DMS 273 (cell line): ENCODE measurements around the gene UCHL5.

ENCODE experiments used
- DNase-seq: peaks from one replicate; lab custom pipeline; 2025; ENCODE audit not compliant: unreplicated experiment; lab: John Stamatoyannopoulos, UW

UCHL5 gene

GRCh38 chr1:193059282-193060114, at the start of gene UCHL5, which contains the start of gene RO60:
UCHL5 (minus strand) TSS chr1:193059360; CDS start chr1:193059260, 100 bp downstream.
RO60 (plus strand) TSS chr1:193059612; CDS start chr1:193069055, 9,443 bp downstream.
- peak; percentile 99 for DNase-seq

GRCh38 chr1:193108471-193108870, 49.3 kb upstream of the UCHL5 start:
- DNase-seq = no peak

DNA sequence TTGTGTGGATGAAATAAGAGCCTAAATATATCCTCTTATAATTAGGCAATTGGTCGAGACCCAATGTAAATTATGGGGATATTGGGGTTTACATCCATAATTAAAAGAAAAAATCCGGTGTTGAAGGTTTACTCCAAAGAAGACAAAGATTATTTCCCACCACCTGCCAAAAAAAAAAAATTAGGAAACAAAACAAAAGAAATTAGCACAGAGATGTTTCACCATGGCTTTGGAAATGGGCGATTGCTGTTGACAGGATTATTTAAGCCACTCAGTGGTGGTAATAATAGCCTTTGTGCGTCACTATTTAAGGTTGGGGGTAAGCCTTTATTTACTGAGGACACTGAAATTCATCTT, 46.6 kb upstream of the UCHL5 start:
- DNase-seq = no peak

- DNase-seq = peak; percentile 95
Observed at GRCh38 chr1:193104907-193105820, 46.0 kb upstream of the UCHL5 start, which contains the start of gene GLRX2. GLRX2 (minus strand) TSS chr1:193105414; CDS start chr1:193105382, 32 bp downstream.

DNA sequence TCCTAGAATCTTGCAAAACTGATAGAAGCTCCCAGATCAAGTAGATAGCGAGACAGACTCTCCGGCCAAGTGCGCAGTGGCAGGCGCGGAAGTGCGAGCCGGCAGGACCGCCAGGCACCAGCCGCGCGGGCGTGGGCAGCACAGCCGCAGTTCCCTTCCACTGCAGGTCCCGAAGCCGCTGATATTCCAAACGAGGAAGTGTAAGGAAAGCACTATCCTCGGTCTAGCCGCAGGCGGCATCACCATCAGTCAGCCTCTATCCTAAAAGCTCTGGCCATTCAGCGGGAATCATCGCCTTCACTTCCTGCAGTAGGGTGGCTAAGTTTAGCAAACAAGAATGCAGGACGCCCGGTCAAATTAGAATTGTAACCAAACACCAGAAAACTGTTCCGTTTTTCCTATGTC, 45.3 kb upstream of the UCHL5 start:
- DNase-seq = peak; percentile 70

DNA sequence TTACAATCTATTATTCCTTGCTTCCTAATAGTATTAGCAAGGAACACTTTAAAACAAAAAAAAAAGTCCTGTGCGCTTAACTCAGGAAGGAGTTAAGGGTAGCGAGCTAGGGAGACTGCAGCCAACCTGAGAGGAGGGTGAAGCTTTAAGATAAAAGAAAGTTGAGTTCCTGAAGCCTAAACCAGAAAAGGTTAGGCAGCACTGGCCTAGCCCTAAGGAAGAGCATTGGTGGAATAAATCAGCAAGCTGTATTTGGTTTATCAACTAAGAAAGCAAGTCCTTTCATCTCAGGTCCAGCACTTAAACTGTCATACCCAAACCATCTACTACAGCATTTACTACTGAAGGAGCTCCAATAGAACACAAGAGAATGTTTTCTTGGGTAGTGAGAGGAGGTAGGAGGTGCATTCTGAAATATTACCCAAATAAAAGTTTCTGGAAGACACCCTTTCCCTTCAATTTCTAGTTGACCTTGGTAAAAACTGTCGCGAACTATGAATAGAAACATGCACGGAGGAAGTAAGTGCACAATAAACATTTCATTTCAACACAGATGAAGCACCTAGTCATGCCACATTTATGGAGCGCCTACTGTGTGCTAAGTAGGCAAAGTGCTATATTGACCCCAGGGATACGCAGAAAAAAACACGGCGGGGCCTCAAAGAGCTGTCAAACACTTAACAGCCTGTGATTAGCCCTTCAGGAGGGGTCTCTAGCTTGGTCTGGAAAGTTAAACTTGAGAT, 44.8 kb upstream of the UCHL5 start:
- no peak for DNase-seq

GRCh38 chr1:193102662-193103061, 43.5 kb upstream of the UCHL5 start:
- no peak for DNase-seq

DNA sequence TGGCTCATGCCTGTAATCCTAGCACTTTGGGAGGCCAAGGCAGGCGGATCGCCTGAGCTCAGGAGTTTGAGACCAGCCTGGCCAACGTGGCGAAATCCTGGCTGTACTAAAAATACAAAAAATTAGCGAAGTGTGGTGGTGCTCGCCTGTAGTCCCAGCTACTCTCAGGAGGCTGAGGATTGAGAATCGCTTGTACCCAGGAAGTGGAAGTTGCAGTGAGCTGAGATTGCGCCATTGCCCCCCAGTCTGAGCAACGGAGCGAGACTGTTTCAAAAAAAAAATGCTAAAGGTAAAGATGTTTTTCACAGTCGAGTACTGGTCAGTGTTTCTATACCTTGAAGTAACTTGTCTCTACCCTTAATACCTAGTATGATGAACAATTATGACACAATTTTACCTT, 35.0 kb upstream of the UCHL5 start:
- DNase-seq = no peak

GRCh38 chr1:193090865-193091264, 31.7 kb upstream of the UCHL5 start:
- no peak for DNase-seq

- no peak for DNase-seq
Observed at GRCh38 chr1:193087893-193088292, 28.7 kb upstream of the UCHL5 start.

DNA sequence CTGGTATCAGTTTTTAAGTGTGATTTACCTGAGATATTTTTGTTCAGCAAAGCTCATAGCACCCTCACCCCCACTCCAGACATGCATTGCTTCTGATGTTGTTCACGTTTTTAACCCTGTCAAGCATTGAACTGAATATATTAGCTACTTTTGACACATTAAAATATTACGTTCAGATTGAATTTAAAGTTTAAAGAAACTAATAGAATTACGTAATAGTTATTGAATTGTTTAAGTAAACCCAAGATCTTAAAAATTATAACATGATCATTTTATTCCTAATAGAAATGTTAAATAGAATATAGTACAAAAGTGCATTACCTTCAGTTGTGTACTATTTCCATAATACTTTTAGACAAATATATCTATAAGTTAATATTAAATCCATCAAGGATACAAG, 27.2 kb upstream of the UCHL5 start:
- no peak for DNase-seq

DNA sequence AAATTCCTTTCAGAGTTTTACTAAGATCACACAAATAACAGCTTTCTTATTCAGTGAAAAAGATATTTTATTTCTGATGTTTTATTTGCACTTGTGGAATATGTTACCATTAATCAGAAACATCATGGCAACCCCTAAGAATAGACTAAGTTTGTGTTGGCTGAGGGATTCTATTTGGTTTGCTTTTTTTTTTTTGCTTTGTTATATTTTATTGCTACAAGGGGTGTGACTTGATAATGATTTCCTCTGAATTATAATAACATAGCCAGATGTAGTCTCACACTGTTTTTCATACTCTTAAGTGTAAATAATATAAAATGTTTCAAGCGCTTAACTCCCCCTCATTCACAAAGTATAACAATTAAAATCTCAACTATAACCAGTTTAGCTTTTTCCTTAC, 26.1 kb upstream of the UCHL5 start:
- DNase-seq = no peak

GRCh38 chr1:193083365-193084088, 24.4 kb upstream of the UCHL5 start:
- DNase-seq = no peak

GRCh38 chr1:193079187-193079586, 20.0 kb upstream of the UCHL5 start:
- no peak for DNase-seq

DNA sequence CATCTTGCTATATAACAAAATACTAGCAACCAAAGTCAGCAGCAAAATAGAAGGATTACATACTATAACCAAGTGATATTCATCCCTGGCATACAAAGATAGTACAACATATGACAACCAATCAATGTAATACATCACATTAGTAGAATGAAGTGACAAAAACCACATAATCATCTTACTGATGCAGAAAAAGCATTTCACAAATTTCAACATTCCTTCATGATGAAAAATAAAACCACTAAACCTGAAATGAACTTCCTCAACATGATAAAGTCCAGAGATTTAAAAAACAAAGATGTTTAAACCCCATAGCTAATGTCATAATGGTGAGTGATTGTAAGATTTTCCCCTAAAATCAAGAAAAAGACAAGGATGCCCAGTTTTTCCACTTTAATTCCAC, 18.8 kb upstream of the UCHL5 start:
- no peak for DNase-seq

- DNase-seq = peak; percentile 6
Observed at GRCh38 chr1:193070942-193071341, 11.8 kb upstream of the UCHL5 start.

- DNase-seq = peak; percentile 36
Observed at GRCh38 chr1:193070386-193070753, 11.2 kb upstream of the UCHL5 start.

- DNase-seq = peak; percentile 77
Observed at GRCh38 chr1:193069748-193070385, 10.7 kb upstream of the UCHL5 start.

GRCh38 chr1:193068013-193068412, 8.9 kb upstream of the UCHL5 start:
- no peak for DNase-seq

- no peak for DNase-seq
Observed at GRCh38 chr1:193066606-193067005, 7.4 kb upstream of the UCHL5 start.
